Nephron progenitor cell (in vitro differentiated cells): ENCODE data around the gene MYO1E.
A peak's percentile ranks its signal among the peaks of the same experiment; 100 is the strongest.
"Not testable (repeated sequence)": the region's sequence is repeated elsewhere in the genome, so short reads cannot be mapped to it uniquely, and the experiment has no call there.

ENCODE experiments used
- DNase-seq: peaks from one replicate; pipeline ENCODE4 v3.0.0; 2021
- H3K27ac Mint-ChIP-seq: 2 replicates; pipeline ENCODE4 v1.8.0; 2021; ENCODE audit warnings: mild to moderate bottlenecking, moderate library complexity, mixed read lengths
- H3K27me3 Mint-ChIP-seq: 2 replicates; pipeline ENCODE4 v1.8.0; 2021; ENCODE audit warnings: mild to moderate bottlenecking, low read depth, mixed read lengths; ENCODE audit not compliant: poor library complexity
- H3K36me3 Mint-ChIP-seq: 2 replicates; pipeline ENCODE4 v1.8.0; 2021; ENCODE audit warnings: low read depth, mixed read lengths
- H3K4me1 Mint-ChIP-seq: 2 replicates; pipeline ENCODE4 v1.8.0; 2021; ENCODE audit warnings: mixed read lengths
- H3K4me3 Mint-ChIP-seq: 2 replicates; pipeline ENCODE4 v1.8.0; 2021; ENCODE audit warnings: mild to moderate bottlenecking, moderate library complexity, mixed read lengths
- H3K9me3 Mint-ChIP-seq: 2 replicates; pipeline ENCODE4 v1.8.0; 2021; ENCODE audit warnings: mild to moderate bottlenecking, moderate library complexity, mixed read lengths
- TF ChIP-seq, protein P1 (sequence below): fragments of 200-600 bp; sonication (generic); IDR thresholded peaks from 2 replicates; pipeline ENCODE4 v1.5.0; 2021; ENCODE audit warnings: antibody characterized with exemption

MYO1E gene

DNA sequence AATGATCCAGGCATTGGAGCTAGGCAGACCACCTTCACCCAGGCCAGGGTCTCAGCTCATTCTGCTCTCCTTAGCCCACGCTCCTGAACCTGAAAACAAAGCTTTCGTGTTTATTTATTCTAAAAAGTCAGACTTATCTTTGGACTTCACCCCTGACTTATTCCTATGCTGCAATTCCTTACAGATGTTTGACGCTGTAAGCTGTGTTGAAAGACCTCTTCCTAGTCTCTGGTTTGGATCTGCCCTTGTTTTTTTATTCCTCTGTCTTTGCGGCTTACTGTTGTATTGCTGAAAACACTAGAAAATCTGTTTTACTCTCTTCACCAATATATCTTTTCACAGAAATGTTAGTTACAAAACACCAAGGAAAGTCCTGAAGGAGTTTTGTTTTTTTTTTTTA, 206.5 kb downstream of the MYO1E start:
- Mint-ChIP-seq H3K9me3 (peaks cover 3% of the 10 kb centered on the region), H3K27ac (peak overlapping the region; percentile 90), H3K4me3 (peak overlapping the region; percentile 7), H3K27me3 (no peaks in the 10 kb centered on the region), H3K36me3 (peaks cover 49% of the 10 kb centered on the region), H3K4me1 (peaks cover 68% of the 10 kb centered on the region)
- TF ChIP-seq, protein P1, sequence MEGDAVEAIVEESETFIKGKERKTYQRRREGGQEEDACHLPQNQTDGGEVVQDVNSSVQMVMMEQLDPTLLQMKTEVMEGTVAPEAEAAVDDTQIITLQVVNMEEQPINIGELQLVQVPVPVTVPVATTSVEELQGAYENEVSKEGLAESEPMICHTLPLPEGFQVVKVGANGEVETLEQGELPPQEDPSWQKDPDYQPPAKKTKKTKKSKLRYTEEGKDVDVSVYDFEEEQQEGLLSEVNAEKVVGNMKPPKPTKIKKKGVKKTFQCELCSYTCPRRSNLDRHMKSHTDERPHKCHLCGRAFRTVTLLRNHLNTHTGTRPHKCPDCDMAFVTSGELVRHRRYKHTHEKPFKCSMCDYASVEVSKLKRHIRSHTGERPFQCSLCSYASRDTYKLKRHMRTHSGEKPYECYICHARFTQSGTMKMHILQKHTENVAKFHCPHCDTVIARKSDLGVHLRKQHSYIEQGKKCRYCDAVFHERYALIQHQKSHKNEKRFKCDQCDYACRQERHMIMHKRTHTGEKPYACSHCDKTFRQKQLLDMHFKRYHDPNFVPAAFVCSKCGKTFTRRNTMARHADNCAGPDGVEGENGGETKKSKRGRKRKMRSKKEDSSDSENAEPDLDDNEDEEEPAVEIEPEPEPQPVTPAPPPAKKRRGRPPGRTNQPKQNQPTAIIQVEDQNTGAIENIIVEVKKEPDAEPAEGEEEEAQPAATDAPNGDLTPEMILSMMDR: no peak
- no peak for DNase-seq

DNA sequence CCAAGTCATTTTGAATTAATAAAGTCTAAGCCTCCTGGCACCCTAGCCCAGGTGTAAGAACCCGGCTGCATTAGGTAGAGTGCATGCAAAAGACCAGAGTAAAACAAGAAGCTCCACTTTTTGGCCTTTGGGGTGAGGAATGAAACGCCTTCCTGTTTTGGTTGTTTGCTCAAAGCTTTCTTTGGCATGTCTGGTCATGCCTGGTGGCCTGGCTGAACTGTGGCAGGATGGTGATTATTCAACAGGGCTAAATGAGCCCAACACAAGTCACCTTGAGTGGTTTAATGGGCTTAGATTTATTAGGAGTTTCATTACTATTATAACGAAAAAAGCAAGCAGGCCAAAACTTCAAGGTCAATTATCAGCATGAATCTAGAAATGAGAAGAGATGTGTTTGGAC, 206.9 kb downstream of the MYO1E start:
- Mint-ChIP-seq H3K27ac (peak overlapping the region; percentile 90), H3K36me3 (peaks cover 53% of the 10 kb centered on the region), H3K4me1 (peaks cover 69% of the 10 kb centered on the region), H3K4me3 (peak overlapping the region; percentile 7), H3K9me3 (peaks cover 3% of the 10 kb centered on the region), H3K27me3 (no peaks in the 10 kb centered on the region)
- no peak for DNase-seq
- TF ChIP-seq, protein P1: no peak

DNA sequence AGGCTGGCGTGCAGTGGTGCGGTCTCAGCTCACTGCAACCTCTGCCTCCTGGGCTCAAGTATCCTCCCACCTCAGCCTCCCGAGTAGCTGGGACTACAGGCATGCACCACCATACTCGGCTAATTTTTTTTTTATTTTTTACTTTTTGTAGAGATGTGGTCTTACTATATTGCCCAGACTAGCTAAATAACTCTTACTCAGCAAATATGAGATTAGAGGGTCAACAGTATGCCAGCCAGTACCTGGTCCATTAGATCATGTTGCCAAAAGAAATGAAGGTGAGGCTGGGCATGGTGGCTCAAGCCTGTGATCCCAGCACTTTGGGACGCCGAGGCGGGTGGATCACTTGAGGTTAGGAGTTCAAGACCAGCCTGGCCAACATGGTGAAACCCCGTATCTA, 210.6 kb downstream of the MYO1E start:
- peaks cover 44% of the 10 kb centered on the region for H3K4me1 Mint-ChIP-seq
- H3K4me3 Mint-ChIP-seq, H3K27me3 Mint-ChIP-seq, H3K27ac Mint-ChIP-seq, DNase-seq, H3K9me3 Mint-ChIP-seq: not testable (repeated sequence)
- peaks cover 59% of the 10 kb centered on the region for H3K36me3 Mint-ChIP-seq

DNA sequence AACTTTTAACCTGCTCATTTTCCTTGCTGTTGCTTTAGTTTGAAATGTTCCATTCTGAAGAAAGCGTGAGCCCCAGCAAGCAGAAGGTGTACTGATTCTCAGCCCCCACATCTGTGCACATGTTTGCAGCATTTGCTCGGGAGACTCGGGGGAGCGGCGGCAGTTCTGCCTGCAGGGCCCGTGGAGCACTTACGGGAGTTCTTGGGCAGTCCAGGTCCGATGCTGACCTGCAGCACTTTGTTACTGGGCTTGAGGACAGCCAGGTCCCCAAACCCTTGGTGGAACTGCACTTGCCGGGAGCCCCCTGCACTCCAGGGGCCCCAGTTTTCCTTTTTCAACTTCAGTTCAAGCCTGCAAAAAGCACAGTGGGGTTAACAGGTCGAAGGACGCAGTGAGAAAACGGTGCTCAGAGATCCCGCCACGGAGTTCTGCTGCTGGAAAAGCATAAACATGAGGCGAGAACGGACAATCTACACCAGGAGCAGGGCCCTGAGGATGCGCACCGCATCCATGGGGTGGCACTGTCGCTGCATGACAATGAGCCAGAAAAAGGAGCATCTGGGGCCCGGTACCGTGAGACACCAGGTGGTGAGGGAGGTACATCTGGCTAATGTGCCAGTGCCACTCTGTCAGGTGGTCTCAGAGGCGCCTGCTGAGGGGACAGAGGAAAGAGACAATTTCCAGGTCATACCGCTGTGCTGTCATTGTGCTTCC, 211.6 kb downstream of the MYO1E start:
- H3K4me1 Mint-ChIP-seq: peaks cover 33% of the 10 kb centered on the region
- H3K4me3 Mint-ChIP-seq: no peak overlapping the region
- H3K9me3 Mint-ChIP-seq: no peaks in the 10 kb centered on the region
- peaks cover 3% of the 10 kb centered on the region for H3K27me3 Mint-ChIP-seq
- H3K27ac Mint-ChIP-seq: peak overlapping the region; percentile 80
- DNase-seq: peak; percentile 53
- H3K36me3 Mint-ChIP-seq: peaks cover 58% of the 10 kb centered on the region
- TF ChIP-seq, protein P1: peak; percentile 52

DNA sequence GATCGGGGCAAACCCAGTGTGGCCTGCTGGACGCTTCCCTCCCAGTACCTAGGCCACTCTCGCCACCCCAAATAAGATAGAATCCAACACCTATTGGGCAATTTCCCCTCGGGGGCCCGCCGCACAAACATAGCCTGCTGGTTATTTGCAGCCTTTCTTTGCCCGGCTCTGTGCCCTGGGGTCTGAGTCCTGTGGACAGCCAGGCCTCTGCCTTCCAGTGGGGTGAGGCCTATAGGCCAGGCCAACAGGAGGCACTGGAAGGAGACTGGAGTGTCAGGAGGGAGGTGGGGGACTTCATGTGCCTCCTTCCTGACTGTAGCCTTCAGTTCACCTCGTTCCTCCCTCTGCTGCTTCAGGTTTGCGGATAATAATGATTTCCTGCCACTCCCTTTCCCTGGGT, 213.5 kb downstream of the MYO1E start:
- DNase-seq: no peak
- Mint-ChIP-seq H3K4me3 (no peak overlapping the region), H3K27ac (no peak overlapping the region), H3K4me1 (peaks cover 26% of the 10 kb centered on the region), H3K9me3 (no peaks in the 10 kb centered on the region), H3K36me3 (peaks cover 60% of the 10 kb centered on the region), H3K27me3 (peaks cover 3% of the 10 kb centered on the region)
- TF ChIP-seq, protein P1: no peak

DNA sequence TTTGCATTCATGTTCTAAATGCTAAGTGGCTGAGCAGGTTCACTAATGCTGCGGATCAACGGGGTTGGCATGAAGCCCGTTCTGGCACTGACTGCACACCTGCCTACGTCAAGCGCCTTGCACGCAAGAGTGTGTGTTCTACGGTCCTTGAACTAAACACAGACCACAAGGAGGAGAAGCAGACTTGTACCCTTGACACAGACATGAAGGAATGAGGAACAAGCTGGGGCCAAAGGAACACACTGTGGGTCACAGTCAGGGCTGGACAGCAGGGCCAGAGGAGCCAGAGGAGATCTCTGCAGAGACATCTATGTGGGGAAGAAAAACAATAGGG, 214.0 kb downstream of the MYO1E start:
- Mint-ChIP-seq H3K4me1 (peaks cover 23% of the 10 kb centered on the region), H3K27ac (peak overlapping the region; percentile 57), H3K27me3 (peaks cover 3% of the 10 kb centered on the region), H3K36me3 (peaks cover 61% of the 10 kb centered on the region), H3K4me3 (no peak overlapping the region), H3K9me3 (no peaks in the 10 kb centered on the region)
- TF ChIP-seq, protein P1: no peak
- no peak for DNase-seq
